Effector memory CD8-positive, alpha-beta T cell (primary cell): ENCODE data around the gene DENND4A.

ENCODE experiments used
- ATAC-seq: fragments of 150-1000 bp; cut with Tn5 transposase; replicated peaks from 2 replicates; pipeline ENCODE4 v1.10.0; 2021; ENCODE audit warnings: mild to moderate bottlenecking, moderate library complexity
- DNase-seq, 3 experiments: peaks; one replicate each; pipeline ENCODE4 v3.0.0; 2021
- H3K27ac Mint-ChIP-seq, 2 donors: one replicate each; pipeline ENCODE4 v1.8.0; 2022; ENCODE audit warnings: mild to moderate bottlenecking in 2 of 2, mixed read lengths in 2 of 2, moderate library complexity in 2 of 2
- H3K27me3 Mint-ChIP-seq, 2 donors: one replicate each; pipeline ENCODE4 v1.8.0; 2022; ENCODE audit warnings: mixed read lengths in 2 of 2
- H3K36me3 Mint-ChIP-seq: one replicate; pipeline ENCODE4 v1.8.0; 2022; ENCODE audit warnings: mild to moderate bottlenecking, moderate library complexity, mixed read lengths; ENCODE audit not compliant: insufficient read depth
- H3K4me1 Mint-ChIP-seq, 2 donors: one replicate each; pipeline ENCODE4 v1.8.0; 2022; ENCODE audit warnings: low read depth in 2 of 2, mixed read lengths in 2 of 2
- H3K4me3 Mint-ChIP-seq, 2 donors: one replicate each; pipeline ENCODE4 v1.8.0; 2022; ENCODE audit warnings: mild to moderate bottlenecking in 2 of 2, mixed read lengths in 2 of 2, moderate library complexity in 2 of 2
- H3K9me3 Mint-ChIP-seq, 2 donors: one replicate each; pipeline ENCODE4 v1.8.0; 2022; ENCODE audit warnings: mixed read lengths in 2 of 2

DENND4A gene

GRCh38 chr15:65771870-65772269, 20.2 kb downstream of the DENND4A start:
- peaks cover 53% of the 10 kb centered on the region for H3K36me3 Mint-ChIP-seq
- H3K27me3 Mint-ChIP-seq, result no peaks in the 10 kb centered on the region
- peak overlapping the region in 1 of 2 donors; percentile 4 for H3K27ac Mint-ChIP-seq
- no peaks in the 10 kb centered on the region for H3K9me3 Mint-ChIP-seq
- H3K4me3 Mint-ChIP-seq, result no peak overlapping the region
- peaks cover 38 to 60% of the 10 kb centered on the region in 2 donors for H3K4me1 Mint-ChIP-seq
- no peak for DNase-seq
- ATAC-seq, result no peak

GRCh38 chr15:65769482-65769881, 22.6 kb downstream of the DENND4A start:
- H3K9me3 Mint-ChIP-seq, result no peaks in the 10 kb centered on the region
- ATAC-seq (no peak), DNase-seq (no peak)
- H3K4me1 Mint-ChIP-seq, result peaks cover 41 to 62% of the 10 kb centered on the region in 2 donors
- H3K27me3 Mint-ChIP-seq, result no peaks in the 10 kb centered on the region
- no peak overlapping the region for H3K27ac Mint-ChIP-seq
- H3K4me3 Mint-ChIP-seq, result no peak overlapping the region
- H3K36me3 Mint-ChIP-seq, result peaks cover 57% of the 10 kb centered on the region

- Mint-ChIP-seq H3K9me3 (no peaks in the 10 kb centered on the region), H3K27ac (peak overlapping the region; percentile 46), H3K27me3 (no peaks in the 10 kb centered on the region), H3K36me3 (peaks cover 52% of the 10 kb centered on the region), H3K4me1 (peaks cover 37 to 58% of the 10 kb centered on the region in 2 donors), H3K4me3 (peak overlapping the region; percentile 24 to 27)
- ATAC-seq (peak; percentile 78), DNase-seq (no peak)
These were observed 24.2 kb downstream of the DENND4A start for GRCh38 chr15:65767895-65768294.

- H3K36me3 Mint-ChIP-seq, result peaks cover 49% of the 10 kb centered on the region
- peaks cover 39 to 59% of the 10 kb centered on the region in 2 donors for H3K4me1 Mint-ChIP-seq
- H3K27ac Mint-ChIP-seq, result peak overlapping the region in 1 of 2 donors; percentile 46
- no peak for DNase-seq
- H3K4me3 Mint-ChIP-seq, result no peak overlapping the region
- no peaks in the 10 kb centered on the region for H3K27me3 Mint-ChIP-seq
- ATAC-seq, result no peak
- H3K9me3 Mint-ChIP-seq, result no peaks in the 10 kb centered on the region
These were observed 24.9 kb downstream of the DENND4A start for GRCh38 chr15:65767264-65767595.

- H3K9me3 Mint-ChIP-seq, result no peaks in the 10 kb centered on the region
- H3K36me3 Mint-ChIP-seq, result peaks cover 45% of the 10 kb centered on the region
- peak overlapping the region; percentile 46 to 53 for H3K27ac Mint-ChIP-seq
- H3K4me1 Mint-ChIP-seq, result peaks cover 36 to 58% of the 10 kb centered on the region in 2 donors
- H3K27me3 Mint-ChIP-seq, result no peaks in the 10 kb centered on the region
- DNase-seq (no peak), ATAC-seq (no peak)
- no peak overlapping the region for H3K4me3 Mint-ChIP-seq
These were observed 25.4 kb downstream of the DENND4A start for GRCh38 chr15:65766422-65767263.

GRCh38 chr15:65765106-65765505, 27.0 kb downstream of the DENND4A start:
- ATAC-seq, result no peak
- no peak overlapping the region for H3K4me3 Mint-ChIP-seq

GRCh38 chr15:65762914-65763787, 28.9 kb downstream of the DENND4A start:
- Mint-ChIP-seq H3K4me1 (peaks cover 33 to 49% of the 10 kb centered on the region in 2 donors), H3K4me3 (peak overlapping the region in 1 of 2 donors; percentile 83), H3K27ac (peak overlapping the region; percentile 86 to 98), H3K9me3 (no peaks in the 10 kb centered on the region), H3K36me3 (peaks cover 53% of the 10 kb centered on the region), H3K27me3 (no peaks in the 10 kb centered on the region)
- DNase-seq (no peak), ATAC-seq (no peak)

More at GRCh38 chr15:65765106-65765505, 27.0 kb downstream of the DENND4A start:
- DNase-seq, result no peak
- Mint-ChIP-seq H3K27me3 (no peaks in the 10 kb centered on the region), H3K27ac (no peak overlapping the region), H3K36me3 (peaks cover 39% of the 10 kb centered on the region), H3K9me3 (no peaks in the 10 kb centered on the region), H3K4me1 (peaks cover 36 to 57% of the 10 kb centered on the region in 2 donors)

- Mint-ChIP-seq H3K4me3 (peak overlapping the region; percentile 67 to 83), H3K9me3 (no peaks in the 10 kb centered on the region), H3K27ac (peak overlapping the region; percentile 86 to 98), H3K27me3 (no peaks in the 10 kb centered on the region), H3K36me3 (peaks cover 54% of the 10 kb centered on the region), H3K4me1 (peaks cover 30 to 42% of the 10 kb centered on the region in 2 donors)
- DNase-seq (no peak), ATAC-seq (no peak)
These were observed 29.7 kb downstream of the DENND4A start for GRCh38 chr15:65762399-65762798.

DNA sequence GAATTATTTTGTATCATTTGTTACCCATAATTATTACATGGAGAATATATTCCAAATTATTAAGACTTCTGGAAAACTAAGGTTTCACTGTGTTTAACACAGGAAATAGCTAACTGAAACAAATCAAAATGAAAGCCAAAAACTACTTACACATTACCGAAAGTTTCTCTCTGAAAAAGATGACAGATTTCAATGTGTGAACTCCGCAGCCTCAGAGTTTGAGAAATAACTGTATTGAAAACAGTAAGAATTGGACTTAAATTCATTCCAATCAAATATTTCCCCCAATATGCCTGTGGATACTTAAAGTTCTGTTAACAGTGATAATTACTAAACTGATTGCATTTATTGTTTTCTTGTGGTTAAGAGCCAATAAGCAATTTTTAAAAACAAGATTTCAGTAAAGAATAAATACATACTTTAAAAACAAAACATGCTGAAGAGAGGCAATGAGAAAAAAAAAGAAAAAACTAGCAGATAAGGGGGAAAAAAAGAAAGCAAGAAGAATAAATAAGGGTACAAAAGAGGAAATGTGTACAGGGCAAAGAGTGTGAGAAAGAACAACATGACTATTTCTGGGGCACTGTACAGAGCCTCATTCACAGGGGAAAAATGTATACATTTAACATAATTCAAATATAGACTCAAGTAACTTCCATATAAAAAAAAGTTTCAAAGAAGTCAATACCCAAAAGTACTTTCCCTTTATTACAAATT, 30.7 kb downstream of the DENND4A start:
- DNase-seq (no peak), ATAC-seq (peak; percentile 68)
- H3K9me3 Mint-ChIP-seq, result no peaks in the 10 kb centered on the region
- H3K4me1 Mint-ChIP-seq, result peaks cover 21 to 32% of the 10 kb centered on the region in 2 donors
- H3K36me3 Mint-ChIP-seq, result peaks cover 52% of the 10 kb centered on the region
- H3K27me3 Mint-ChIP-seq, result no peaks in the 10 kb centered on the region
- H3K4me3 Mint-ChIP-seq, result peak overlapping the region; percentile 67 to 83
- H3K27ac Mint-ChIP-seq, result peak overlapping the region; percentile 86 to 98

DNA sequence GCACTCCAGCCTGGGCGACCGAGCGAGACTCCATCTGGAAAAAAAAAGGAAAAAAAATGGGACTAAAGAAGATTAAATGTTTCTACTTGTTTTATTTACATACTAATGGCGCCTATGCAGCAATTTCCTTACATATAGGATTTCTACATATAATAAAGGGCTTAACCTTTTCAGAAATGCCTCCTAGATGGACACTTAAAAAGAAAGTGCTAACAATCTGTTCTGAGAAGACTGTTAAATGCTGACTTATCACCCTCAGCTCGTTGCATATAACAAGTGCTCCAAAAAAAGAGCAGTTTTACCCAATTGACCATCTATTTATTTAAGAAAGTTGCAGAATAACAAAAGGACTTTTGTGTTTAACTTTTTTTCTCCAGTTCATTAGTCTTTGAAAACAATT, 32.7 kb downstream of the DENND4A start:
- no peak overlapping the region for H3K4me3 Mint-ChIP-seq
- ATAC-seq (no peak), DNase-seq (no peak)
- H3K9me3 Mint-ChIP-seq, result no peaks in the 10 kb centered on the region
- no peak overlapping the region for H3K27ac Mint-ChIP-seq
- no peaks in the 10 kb centered on the region for H3K27me3 Mint-ChIP-seq
- H3K4me1 Mint-ChIP-seq, result peaks cover 18 to 32% of the 10 kb centered on the region in 2 donors
- H3K36me3 Mint-ChIP-seq, result peaks cover 50% of the 10 kb centered on the region

DNA sequence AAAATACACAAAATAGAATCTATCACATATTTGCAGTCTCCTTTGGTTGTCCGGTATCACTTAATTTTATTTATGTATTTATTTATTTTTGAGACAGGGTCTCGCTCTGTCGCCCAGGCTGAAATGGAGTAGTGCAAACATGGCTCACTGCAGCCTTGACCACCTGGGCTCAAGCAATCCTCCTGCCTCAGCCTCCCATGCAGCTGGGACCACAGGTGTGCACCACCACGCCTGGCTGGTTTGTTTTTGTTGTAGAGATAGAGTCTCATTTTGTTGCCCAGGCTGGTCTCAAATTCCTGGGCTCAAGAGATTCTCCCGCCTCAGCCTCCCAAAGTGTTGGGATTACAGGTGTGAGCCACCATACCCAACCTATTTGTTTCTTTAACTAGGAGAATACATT, 33.9 kb downstream of the DENND4A start:
- ATAC-seq, result no peak
- H3K36me3 Mint-ChIP-seq, result peaks cover 54% of the 10 kb centered on the region
- no peaks in the 10 kb centered on the region for H3K9me3 Mint-ChIP-seq
- peak overlapping the region; percentile 10 to 72 for H3K27ac Mint-ChIP-seq
- H3K4me3 Mint-ChIP-seq, result no peak overlapping the region
- H3K27me3 Mint-ChIP-seq, result no peaks in the 10 kb centered on the region
- no peak for DNase-seq
- peaks cover 17 to 29% of the 10 kb centered on the region in 2 donors for H3K4me1 Mint-ChIP-seq

DNA sequence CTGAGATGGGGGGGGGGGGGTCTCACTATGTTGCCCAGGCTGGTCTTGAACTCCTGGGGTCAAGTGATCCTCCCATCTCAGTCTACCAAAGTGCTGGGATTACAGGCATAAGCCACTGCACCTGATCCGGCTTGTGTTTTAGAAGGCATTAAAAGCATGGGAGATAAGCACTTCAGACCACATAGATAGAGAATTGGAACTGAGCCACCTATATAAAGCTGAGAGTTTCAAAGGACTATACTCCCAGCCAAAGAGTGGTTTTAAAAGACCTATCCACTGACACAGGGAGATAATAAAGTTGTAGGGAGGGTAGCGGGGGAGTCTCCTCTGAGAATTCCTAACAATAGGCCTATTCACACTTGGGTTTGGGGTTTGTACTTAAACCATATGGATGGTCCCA, 34.8 kb downstream of the DENND4A start:
- DNase-seq, result no peak
- peak overlapping the region; percentile 10 to 72 for H3K27ac Mint-ChIP-seq
- H3K27me3 Mint-ChIP-seq, result no peaks in the 10 kb centered on the region

DNA sequence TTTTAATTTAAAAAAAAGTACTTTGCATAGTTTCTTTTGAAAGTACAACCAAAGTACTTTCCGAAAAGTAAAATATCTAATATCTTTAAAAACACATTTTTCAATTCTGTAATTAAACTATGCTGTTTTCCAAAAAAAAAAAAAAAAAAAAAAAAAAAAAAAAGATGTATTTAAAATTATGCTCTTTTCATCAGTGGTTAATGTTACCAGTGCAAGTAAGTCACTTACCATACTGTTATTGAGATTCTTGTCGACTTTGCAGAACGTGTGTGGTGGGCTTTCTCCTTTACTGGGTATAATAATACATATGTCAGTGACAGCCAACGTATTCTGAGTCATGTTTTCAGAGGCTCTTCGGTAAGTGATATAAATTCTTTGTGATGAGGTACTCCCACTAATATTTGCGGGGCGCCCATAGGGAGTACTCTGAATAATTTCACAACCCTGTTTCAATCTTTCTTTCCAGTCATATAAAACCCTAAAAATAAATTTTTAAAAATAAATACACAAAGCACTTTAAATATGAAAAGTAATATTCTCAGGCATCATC, 39.9 kb downstream of the DENND4A start:
- H3K36me3 Mint-ChIP-seq, result peaks cover 77% of the 10 kb centered on the region
- H3K4me1 Mint-ChIP-seq, result peaks cover 9 to 18% of the 10 kb centered on the region in 2 donors
- H3K4me3 Mint-ChIP-seq, result no peak overlapping the region
- no peak for ATAC-seq
- H3K27ac Mint-ChIP-seq, result no peak overlapping the region
- no peak for DNase-seq
- no peaks in the 10 kb centered on the region for H3K27me3 Mint-ChIP-seq
- no peaks in the 10 kb centered on the region for H3K9me3 Mint-ChIP-seq

More for the DNA sequence above, 34.8 kb downstream of the DENND4A start:
- no peaks in the 10 kb centered on the region for H3K9me3 Mint-ChIP-seq
- no peak overlapping the region for H3K4me3 Mint-ChIP-seq
- H3K4me1 Mint-ChIP-seq, result peaks cover 11 to 21% of the 10 kb centered on the region in 2 donors
- ATAC-seq, result no peak
- H3K36me3 Mint-ChIP-seq, result peaks cover 59% of the 10 kb centered on the region
